WTC11 (cell line): ENCODE measurements around the gene ABCG1. TPM values are rescaled to one million over a fixed set of nuclear protein-coding genes. Genes with fewer than 3 reads are reported as not detected.
A peak's percentile ranks its signal among the peaks of the same experiment; 100 is the strongest.

Experiments
- ATAC-seq: fragments of 200-7000 bp; cut with Tn5 transposase; 2 replicates; pipeline ENCODE4 v1.10.0; 2021; ENCODE audit warnings: mild to moderate bottlenecking, moderate library complexity
- CTCF ChIA-PET: fragments of 300-600 bp; sonication (Branson Sonifier 250); formaldehyde crosslinking; loops from one replicate; lab custom pipeline; 2021; ENCODE audit warnings: antibody characterized with exemption; lab: Charles Lee
- POLR2A ChIA-PET: fragments of 350-600 bp; sonication (Branson Sonifier 250); formaldehyde crosslinking; loops from one replicate; lab custom pipeline; 2021; ENCODE audit warnings: antibody characterized with exemption; lab: Charles Lee
- DNase-seq: peaks from one replicate; pipeline ENCODE4 v3.0.0; 2021; ENCODE audit warnings: low spot score
- H3K27ac Mint-ChIP-seq: 2 replicates; pipeline ENCODE4 v1.8.0; 2021; ENCODE audit warnings: mixed read lengths
- H3K27me3 Mint-ChIP-seq: 2 replicates; pipeline ENCODE4 v1.8.0; 2021; ENCODE audit warnings: low read depth, mild to moderate bottlenecking, moderate library complexity, mixed read lengths
- H3K36me3 Mint-ChIP-seq: 2 replicates; pipeline ENCODE4 v1.8.0; 2021; ENCODE audit warnings: mixed read lengths
- H3K4me1 Mint-ChIP-seq: 2 replicates; pipeline ENCODE4 v1.8.0; 2022; ENCODE audit warnings: mixed read lengths
- H3K4me3 Mint-ChIP-seq: 2 replicates; pipeline ENCODE4 v1.8.0; 2021; ENCODE audit warnings: mild to moderate bottlenecking, moderate library complexity, mixed read lengths
- H3K9me3 Mint-ChIP-seq: 2 replicates; pipeline ENCODE4 v1.8.0; 2021; ENCODE audit warnings: mixed read lengths
- ATF3 ChIP-seq: sonication (generic); formaldehyde crosslinking; conservative IDR thresholded peaks from 2 replicates; pipeline ENCODE4 v1.8.1; 2022; ENCODE audit warnings: mild to moderate bottlenecking, missing genetic modification reagents
- EMX1 ChIP-seq: fragments of 250-450 bp; sonication (Bioruptor Pico); IDR thresholded peaks from 2 replicates; pipeline ENCODE4 v1.8.0; 2021; ENCODE audit warnings: mild to moderate bottlenecking
- FOXJ3 ChIP-seq: sonication (generic); formaldehyde crosslinking; IDR thresholded peaks from 2 replicates; pipeline ENCODE4 v1.9.0; 2021; ENCODE audit warnings: missing genetic modification reagents, mild to moderate bottlenecking, borderline replicate concordance
- FOXK1 ChIP-seq: sonication (generic); formaldehyde crosslinking; IDR thresholded peaks from 2 replicates; pipeline ENCODE4 v1.8.0; 2022; ENCODE audit warnings: mild to moderate bottlenecking, moderate library complexity, missing genetic modification reagents
- JAZF1 ChIP-seq: fragments of 250-450 bp; sonication (Bioruptor Pico); IDR thresholded peaks from 2 replicates; pipeline ENCODE4 v1.9.0; 2021; ENCODE audit warnings: moderate library complexity, mild to moderate bottlenecking, inconsistent platforms
- KAT7 ChIP-seq: sonication (generic); formaldehyde crosslinking; IDR thresholded peaks from 2 replicates; pipeline ENCODE4 v1.8.1; 2023; ENCODE audit warnings: missing genetic modification reagents, mild to moderate bottlenecking, borderline replicate concordance
- MAX ChIP-seq: sonication (generic); formaldehyde crosslinking; IDR thresholded peaks from 2 replicates; pipeline ENCODE4 v1.8.0; 2022; ENCODE audit warnings: mild to moderate bottlenecking, missing genetic modification reagents
- NFYB ChIP-seq: sonication (generic); formaldehyde crosslinking; conservative IDR thresholded peaks from 2 replicates; pipeline ENCODE4 v1.8.0; 2022; ENCODE audit warnings: low read depth, missing genetic modification reagents
- RELA ChIP-seq: sonication (generic); formaldehyde crosslinking; IDR thresholded peaks from 2 replicates; pipeline ENCODE4 v1.8.1; 2022; ENCODE audit warnings: missing genetic modification reagents, mild to moderate bottlenecking, borderline replicate concordance
- SMAD3 ChIP-seq: sonication (generic); formaldehyde crosslinking; IDR thresholded peaks from 2 replicates; pipeline ENCODE4 v1.8.0; 2022; ENCODE audit warnings: missing genetic modification reagents, mild to moderate bottlenecking, borderline replicate concordance
- TEAD1 ChIP-seq: sonication (generic); formaldehyde crosslinking; IDR thresholded peaks from 2 replicates; pipeline ENCODE4 v1.8.0; 2022; ENCODE audit warnings: mild to moderate bottlenecking, missing genetic modification reagents
- ZNF232 ChIP-seq: sonication (generic); formaldehyde crosslinking; IDR thresholded peaks from 2 replicates; pipeline ENCODE4 v1.8.0; 2022; ENCODE audit warnings: mild to moderate bottlenecking, missing genetic modification reagents
- ZNF423 ChIP-seq: fragments of 250-450 bp; sonication (Bioruptor Pico); IDR thresholded peaks from 2 replicates; pipeline ENCODE4 v2.1.2; 2022; ENCODE audit warnings: mild to moderate bottlenecking, moderate library complexity
- ZNF512 ChIP-seq: sonication (generic); formaldehyde crosslinking; IDR thresholded peaks from 2 replicates; pipeline ENCODE4 v1.8.1; 2022; ENCODE audit warnings: missing genetic modification reagents, borderline replicate concordance
- total RNA-seq: library from RNA; stranded (reverse); gene quantifications from 3 replicates; pipeline ENCODE4 v1.2.3, GENCODE V29; 2021
- TF ChIP-seq, protein P1 (sequence below): fragments of 250-450 bp; sonication (Bioruptor Pico); IDR thresholded peaks from 2 replicates; pipeline ENCODE4 v1.9.0; 2021; ENCODE audit warnings: mild to moderate bottlenecking
- TF ChIP-seq, protein P2 (sequence below): sonication (generic); formaldehyde crosslinking; IDR thresholded peaks from 2 replicates; pipeline ENCODE4 v1.8.0; 2022; ENCODE audit warnings: mild to moderate bottlenecking, missing genetic modification reagents

The ABCG1 gene
- total RNA-seq, 1 experiment from 2014 or later = 4.0 TPM

DNA sequence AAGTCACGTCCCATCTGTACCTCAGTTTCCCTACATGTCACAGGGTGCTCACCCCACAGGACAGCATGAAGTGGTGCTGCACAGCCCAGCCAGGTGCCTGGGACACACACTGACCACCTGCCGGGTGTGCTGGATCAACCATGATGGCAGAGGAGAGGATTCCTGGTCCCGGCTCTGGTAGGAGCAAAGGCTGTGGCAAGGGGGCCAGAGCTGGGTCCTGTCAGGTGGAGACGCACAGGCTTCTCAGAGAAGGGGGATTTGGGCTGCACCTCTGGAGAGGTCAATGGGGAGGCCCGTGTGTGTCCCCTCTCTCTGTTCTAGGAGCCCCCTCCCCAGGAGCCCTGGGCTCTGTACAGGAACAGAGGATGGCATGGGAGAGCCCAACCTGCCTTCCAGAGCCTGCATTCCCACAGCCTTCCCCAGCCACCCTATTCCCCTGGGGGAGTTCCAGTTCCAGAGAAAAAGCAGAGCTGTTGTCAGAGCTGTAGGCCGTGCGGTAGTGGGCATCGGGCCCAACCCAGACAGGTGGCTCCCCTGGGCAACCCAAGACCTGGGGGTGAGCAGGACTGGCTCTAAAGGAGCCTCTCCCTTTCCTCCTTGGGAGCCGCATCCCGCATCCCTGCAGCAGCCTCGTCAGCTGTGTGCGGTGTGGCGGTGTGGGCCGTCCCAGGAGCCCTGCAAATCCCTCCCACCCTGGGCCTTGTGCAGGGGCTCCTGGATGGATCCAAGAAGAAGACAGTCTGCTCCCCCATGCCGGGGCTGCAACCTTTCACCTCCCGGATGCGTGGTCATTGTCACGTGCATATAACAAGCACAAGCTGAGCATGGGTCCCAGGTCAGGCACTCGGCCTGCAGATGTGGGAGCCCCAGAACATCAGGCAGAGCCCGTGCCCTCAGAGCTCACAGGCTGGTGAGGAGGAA lies 99.1 kb downstream of the ABCG1 start:
- TF ChIP-seq, protein P1, sequence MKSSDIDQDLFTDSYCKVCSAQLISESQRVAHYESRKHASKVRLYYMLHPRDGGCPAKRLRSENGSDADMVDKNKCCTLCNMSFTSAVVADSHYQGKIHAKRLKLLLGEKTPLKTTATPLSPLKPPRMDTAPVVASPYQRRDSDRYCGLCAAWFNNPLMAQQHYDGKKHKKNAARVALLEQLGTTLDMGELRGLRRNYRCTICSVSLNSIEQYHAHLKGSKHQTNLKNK (CRISPR knock-in tag) = no peak
- Mint-ChIP-seq H3K27ac (peak overlapping the region; percentile 68; the same call in 1 of the 2 replicates), H3K9me3 (no peaks in the 10 kb centered on the region), H3K36me3 (no peaks in the 10 kb centered on the region), H3K27me3 (no peaks in the 10 kb centered on the region; the same call in 1 of the 2 replicates), H3K4me3 (no peak overlapping the region), H3K4me1 (peaks cover 59% of the 10 kb centered on the region)
- ATAC-seq = peak; percentile 9; the same call in 1 of the 2 replicates
- CTCF ChIA-PET = interaction anchor here (0.6 to 11.5 kb wide), 8 partner anchors 8 to 201 kb away, joined by 3 to 165 read pairs (median 4); no protein-coding TSS in a partner anchor
- POLR2A ChIA-PET = no interaction called here
- no peak for DNase-seq

DNA sequence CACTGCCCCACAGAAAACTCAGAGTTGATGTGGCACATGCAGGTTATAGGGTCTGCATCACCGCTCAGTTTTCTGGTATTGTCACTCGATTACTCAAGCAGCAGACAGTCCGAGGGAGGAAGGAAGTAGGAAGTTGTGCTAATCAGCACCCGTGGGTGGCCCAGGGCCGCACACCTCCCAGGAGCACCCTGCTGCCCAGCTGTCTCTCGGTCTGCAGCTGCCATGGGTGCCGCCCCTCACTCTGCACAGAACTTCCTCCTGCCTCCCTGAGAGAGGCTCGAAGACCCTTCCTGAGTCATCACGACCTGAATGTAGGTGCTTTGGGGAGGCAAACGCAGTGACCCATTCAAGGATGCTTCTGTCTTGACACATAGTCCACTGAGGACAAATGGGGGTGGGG lies 100.4 kb downstream of the ABCG1 start:
- H3K9me3 Mint-ChIP-seq = no peaks in the 10 kb centered on the region
- ChIA-PET CTCF (interaction anchor here (0.9 to 11.5 kb wide), 3 partner anchors 10 to 202 kb away, joined by 3 to 165 read pairs (median 34); no protein-coding TSS in a partner anchor), POLR2A (no interaction called here)
- no peak for TF ChIP-seq TEAD1 (CRISPR knock-in tag)
- TF ChIP-seq FOXK1 (CRISPR knock-in tag) = no peak
- ATAC-seq (no peak), DNase-seq (no peak)
- no peaks in the 10 kb centered on the region for H3K36me3 Mint-ChIP-seq
- no peaks in the 10 kb centered on the region; the same call in 1 of the 2 replicates for H3K27me3 Mint-ChIP-seq
- 0 out of 2 replicates have a peak overlapping the region, but pooled peaks have one; percentile 11 for H3K27ac Mint-ChIP-seq
- peaks cover 47% of the 10 kb centered on the region for H3K4me1 Mint-ChIP-seq
- H3K4me3 Mint-ChIP-seq = no peak overlapping the region

GRCh38 chr21:42319851-42320572 lies 101.1 kb downstream of the ABCG1 start:
- TF ChIP-seq FOXJ3 (CRISPR knock-in tag) (no peak), NFYB (CRISPR knock-in tag) (no peak), SMAD3 (CRISPR knock-in tag) (no peak), EMX1 (CRISPR knock-in tag) (no peak), ZNF232 (CRISPR knock-in tag) (no peak), RELA (CRISPR knock-in tag) (no peak), JAZF1 (no peak), MAX (CRISPR knock-in tag) (no peak), KAT7 (CRISPR knock-in tag) (no peak), ZNF423 (no peak), ATF3 (CRISPR knock-in tag) (no peak), ZNF512 (CRISPR knock-in tag) (no peak)
- TF ChIP-seq, protein P2, sequence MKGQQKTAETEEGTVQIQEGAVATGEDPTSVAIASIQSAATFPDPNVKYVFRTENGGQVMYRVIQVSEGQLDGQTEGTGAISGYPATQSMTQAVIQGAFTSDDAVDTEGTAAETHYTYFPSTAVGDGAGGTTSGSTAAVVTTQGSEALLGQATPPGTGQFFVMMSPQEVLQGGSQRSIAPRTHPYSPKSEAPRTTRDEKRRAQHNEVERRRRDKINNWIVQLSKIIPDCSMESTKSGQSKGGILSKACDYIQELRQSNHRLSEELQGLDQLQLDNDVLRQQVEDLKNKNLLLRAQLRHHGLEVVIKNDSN = no peak
- TF ChIP-seq, protein P1 (CRISPR knock-in tag) = no peak
- TF ChIP-seq, all 79 proteins: peak for 0

More at GRCh38 chr21:42319851-42320572, 101.1 kb downstream of the ABCG1 start:
- ATAC-seq (no peak), DNase-seq (no peak)
- H3K9me3 Mint-ChIP-seq = peaks cover 2% of the 10 kb centered on the region; the same call in 1 of the 2 replicates
- H3K4me3 Mint-ChIP-seq = no peak overlapping the region
- H3K27ac Mint-ChIP-seq = no peak overlapping the region
- peaks cover 44% of the 10 kb centered on the region for H3K4me1 Mint-ChIP-seq
- peaks cover under 1% of the 10 kb centered on the region; the same call in 1 of the 2 replicates for H3K36me3 Mint-ChIP-seq
- ChIA-PET POLR2A (no interaction called here), CTCF (interaction anchor here (4.7 to 11.5 kb wide), 2 partner anchors 10 to 17 kb away, joined by 34 to 165 read pairs; no protein-coding TSS in a partner anchor)
- no peaks in the 10 kb centered on the region; the same call in 1 of the 2 replicates for H3K27me3 Mint-ChIP-seq
